Measurements from ENCODE around the gene TMEM170B.

TMEM170B gene

DNA sequence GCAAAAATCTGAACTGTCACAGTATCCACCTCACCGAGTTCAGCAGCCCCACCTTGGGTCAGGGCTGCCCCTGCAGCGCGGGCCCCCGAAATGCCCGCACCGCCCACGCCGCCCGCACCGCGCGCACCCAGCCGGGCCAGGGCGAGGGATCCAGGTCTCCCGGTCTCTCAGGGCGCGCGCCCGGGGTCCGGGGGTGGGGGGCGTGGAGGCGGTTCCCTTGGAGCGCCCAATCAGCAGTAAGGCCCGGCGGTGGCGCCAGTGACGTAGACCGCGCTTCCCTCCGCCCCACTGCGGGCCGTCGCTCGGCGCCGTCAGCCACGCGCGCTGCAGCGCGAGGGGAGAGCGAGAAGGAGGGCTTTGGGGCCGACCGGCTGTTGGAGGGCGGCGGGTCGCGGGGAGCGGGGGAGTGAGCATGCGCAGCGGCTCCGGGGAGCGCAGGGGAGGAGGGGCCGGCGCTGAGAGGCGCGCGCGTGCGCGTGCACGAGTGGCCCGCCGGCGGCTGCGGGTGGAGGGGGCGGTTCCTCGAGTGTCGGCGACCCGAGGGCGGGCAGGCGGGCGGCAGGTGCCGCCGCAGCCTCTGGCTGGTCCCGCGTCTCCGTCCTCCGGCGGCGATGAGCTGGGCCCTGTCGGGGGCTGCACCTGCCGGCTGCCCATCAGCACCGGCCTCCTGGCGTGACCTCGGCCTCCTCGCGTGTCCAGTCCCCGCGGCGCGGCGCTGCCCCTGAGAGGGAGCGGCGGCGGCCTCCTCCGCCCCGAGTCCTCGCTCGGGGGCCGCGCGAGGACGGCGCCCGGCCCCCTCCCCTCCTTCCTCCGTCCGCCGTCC, at the start of gene TMEM170B:
TSS of gene TMEM170B (plus strand) at position 521 of the 823 bp plus-strand sequence. CDS start 529 bp downstream, outside the sequence.
- DNase-seq (ENCODE audit: low read depth in 1 of 2, low spot score in 1 of 2) = peak; percentile 95

GRCh38 chr6:11490996-11491395, 46.6 kb upstream of the TMEM170B start:
- DNase-seq (ENCODE audit: low read depth in 1 of 2, low spot score in 1 of 2) = no peak

GRCh38 chr6:11491596-11492463, 45.7 kb upstream of the TMEM170B start:
- no peak for DNase-seq (ENCODE audit: low read depth in 1 of 2, low spot score in 1 of 2)

GRCh38 chr6:11492464-11493290, 44.9 kb upstream of the TMEM170B start:
- DNase-seq (ENCODE audit: low read depth in 1 of 2, low spot score in 1 of 2) = no peak

GRCh38 chr6:11493974-11494373, 43.6 kb upstream of the TMEM170B start:
- no peak for DNase-seq (ENCODE audit: low read depth in 1 of 2, low spot score in 1 of 2)

DNA sequence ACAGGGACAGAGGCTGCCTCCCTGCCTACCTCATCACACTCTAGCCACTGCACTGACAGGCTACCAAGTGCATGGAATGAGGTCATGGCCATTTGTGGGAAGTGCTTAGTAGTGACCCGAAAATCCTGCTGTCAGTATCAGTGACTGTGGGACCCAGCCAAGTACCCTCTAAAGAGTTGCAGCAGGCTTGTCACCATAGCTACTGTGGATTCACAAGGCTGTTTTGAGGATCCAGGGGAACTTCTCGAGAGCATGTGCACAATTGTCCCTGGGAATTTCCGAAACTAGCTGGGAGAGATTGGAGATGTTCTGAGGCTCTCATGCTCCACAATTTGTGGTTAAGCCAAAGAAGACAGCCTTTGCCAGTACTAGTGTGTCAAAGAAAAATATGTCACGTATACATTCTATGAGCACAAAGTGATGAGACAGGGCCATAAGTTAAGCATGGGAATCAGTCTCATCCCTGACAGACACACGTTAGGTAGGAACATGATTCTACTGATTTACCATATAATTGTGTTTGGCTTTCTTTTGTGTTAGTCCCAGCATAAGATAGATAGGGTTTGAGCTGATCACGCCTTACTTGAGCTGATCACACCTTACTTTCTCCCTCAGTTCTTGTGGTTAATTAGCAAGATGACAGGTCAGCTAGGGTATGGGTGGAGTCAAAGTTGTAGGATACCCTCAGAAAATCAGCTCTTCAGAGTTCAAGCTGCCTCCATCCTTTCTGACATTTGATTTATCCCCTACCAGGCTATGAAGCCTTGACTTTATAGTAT, 42.6 kb upstream of the TMEM170B start:
- DNase-seq (ENCODE audit: low read depth in 1 of 2, low spot score in 1 of 2) = no peak

DNA sequence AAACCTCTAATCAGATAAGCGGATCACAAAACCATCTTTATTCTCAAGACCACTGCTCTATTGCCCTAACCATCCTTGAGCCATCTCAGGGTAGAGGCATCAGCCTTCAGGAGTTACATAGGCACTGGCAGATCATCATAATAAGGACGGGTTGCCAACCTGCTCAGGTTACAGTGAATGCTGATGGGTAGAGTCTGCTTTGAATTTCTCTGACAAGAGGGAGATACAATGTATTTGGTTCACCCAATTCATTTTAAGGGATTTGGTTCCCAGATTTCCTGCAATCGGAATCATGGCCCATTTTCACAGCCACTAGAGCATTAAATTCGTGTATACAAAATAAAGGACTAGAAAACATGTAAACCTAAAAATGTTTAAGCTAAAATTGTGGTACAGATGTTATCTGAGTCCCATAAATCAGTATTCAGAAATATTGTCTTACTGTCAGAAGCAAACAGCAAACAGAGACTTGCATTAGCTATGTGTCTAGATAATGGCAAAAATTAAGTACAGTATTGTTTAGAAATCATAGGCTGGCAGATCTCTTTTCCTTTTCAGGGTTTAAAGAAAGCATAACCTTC, 41.9 kb upstream of the TMEM170B start:
- no peak for DNase-seq (ENCODE audit: low read depth in 1 of 2, low spot score in 1 of 2)

DNA sequence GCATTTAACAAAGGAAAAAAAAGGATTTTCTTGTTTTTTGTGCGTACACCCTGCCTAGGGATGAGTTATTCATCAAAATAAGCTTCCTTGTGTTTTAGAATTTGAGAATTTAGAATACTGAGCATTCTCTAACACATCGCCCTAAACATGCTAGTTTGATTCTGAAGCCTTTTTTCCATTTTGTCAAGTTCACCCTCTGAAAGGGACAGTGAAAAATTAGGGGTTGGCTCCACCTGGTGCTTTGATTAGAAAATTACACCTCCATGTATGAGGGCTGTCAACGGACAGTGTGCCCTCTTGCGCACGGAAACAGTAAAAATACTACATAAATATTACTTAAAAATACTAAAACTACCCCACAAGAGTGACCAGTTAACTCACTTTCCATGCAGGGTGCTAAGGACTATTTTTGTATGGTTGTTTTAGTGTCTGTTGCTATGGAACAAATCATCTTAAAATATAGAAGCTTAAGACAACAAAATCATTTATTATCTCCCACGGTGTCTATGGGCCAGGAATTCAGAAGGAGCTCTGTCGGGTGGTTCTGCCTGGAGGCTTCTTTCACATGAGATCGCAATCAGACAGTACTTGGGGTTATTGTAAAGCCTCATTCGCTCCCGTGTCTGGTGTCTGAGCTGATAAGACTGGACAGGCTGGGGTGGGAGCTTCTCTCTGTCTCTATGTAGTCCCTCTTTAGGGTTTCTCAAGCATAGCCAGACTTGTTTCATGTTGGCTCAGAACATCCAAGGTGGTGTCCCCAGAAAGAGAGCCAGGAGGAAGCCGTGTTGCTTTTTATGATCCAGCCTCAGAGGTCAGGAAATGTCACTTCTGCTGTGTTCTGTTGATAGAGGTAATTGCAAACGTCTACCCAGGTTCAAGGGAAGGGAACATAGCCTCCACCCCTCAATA, 41.1 kb upstream of the TMEM170B start:
- DNase-seq (ENCODE audit: low read depth in 1 of 2, low spot score in 1 of 2) = peak in 1 of 2 donors; percentile 43

- no peak for DNase-seq (ENCODE audit: low read depth in 1 of 2, low spot score in 1 of 2)
These were observed 40.4 kb upstream of the TMEM170B start for GRCh38 chr6:11497107-11497506.

- no peak for DNase-seq (ENCODE audit: low read depth in 1 of 2, low spot score in 1 of 2)
These were observed 39.7 kb upstream of the TMEM170B start for GRCh38 chr6:11497881-11498280.

DNA sequence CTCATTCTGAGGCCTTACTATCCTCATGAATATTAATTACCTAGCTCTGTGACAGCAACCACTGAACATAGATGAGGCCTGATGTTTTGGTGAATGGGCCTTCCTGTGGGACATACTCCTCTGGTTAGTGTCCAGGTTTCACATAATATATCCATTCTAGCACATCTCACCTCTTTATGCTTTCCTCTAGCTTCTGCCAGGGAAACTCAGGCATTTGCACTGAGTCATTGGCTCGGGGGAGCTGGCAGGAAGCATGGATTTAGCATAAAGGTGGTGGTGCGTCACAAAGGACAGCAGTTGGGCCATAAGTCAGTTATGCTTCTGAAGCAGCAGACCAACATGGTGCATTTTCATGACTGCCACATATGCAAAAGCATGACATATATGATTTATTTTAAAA, 37.5 kb upstream of the TMEM170B start:
- no peak for DNase-seq (ENCODE audit: low read depth in 1 of 2, low spot score in 1 of 2)

DNA sequence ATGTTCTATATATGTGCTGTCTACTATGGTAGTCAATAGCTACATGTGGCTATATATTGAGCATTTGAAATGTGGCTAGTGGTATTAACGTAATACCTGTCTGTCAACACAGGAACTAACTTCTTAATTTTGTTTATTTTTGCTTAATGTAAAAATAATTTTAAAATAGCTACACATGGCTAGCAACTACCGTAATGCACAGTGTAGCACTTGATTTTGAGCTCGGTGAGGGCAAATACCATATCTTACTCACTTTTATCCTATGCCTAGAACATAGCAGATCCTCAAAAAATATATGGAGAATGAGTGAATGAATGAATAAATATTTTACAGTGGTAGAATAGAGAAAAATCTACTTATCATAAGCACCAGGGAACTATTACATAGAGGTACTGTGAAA, 28.1 kb upstream of the TMEM170B start:
- DNase-seq (ENCODE audit: low read depth in 1 of 2, low spot score in 1 of 2) = no peak

- no peak for DNase-seq (ENCODE audit: low read depth in 1 of 2, low spot score in 1 of 2)
These were observed 22.9 kb upstream of the TMEM170B start for GRCh38 chr6:11514672-11515071.

GRCh38 chr6:11515763-11516162, 21.8 kb upstream of the TMEM170B start:
- no peak for DNase-seq (ENCODE audit: low read depth in 1 of 2, low spot score in 1 of 2)

- no peak for DNase-seq (ENCODE audit: low read depth in 1 of 2, low spot score in 1 of 2)
These were observed 14.5 kb upstream of the TMEM170B start for GRCh38 chr6:11522812-11523605.

DNA sequence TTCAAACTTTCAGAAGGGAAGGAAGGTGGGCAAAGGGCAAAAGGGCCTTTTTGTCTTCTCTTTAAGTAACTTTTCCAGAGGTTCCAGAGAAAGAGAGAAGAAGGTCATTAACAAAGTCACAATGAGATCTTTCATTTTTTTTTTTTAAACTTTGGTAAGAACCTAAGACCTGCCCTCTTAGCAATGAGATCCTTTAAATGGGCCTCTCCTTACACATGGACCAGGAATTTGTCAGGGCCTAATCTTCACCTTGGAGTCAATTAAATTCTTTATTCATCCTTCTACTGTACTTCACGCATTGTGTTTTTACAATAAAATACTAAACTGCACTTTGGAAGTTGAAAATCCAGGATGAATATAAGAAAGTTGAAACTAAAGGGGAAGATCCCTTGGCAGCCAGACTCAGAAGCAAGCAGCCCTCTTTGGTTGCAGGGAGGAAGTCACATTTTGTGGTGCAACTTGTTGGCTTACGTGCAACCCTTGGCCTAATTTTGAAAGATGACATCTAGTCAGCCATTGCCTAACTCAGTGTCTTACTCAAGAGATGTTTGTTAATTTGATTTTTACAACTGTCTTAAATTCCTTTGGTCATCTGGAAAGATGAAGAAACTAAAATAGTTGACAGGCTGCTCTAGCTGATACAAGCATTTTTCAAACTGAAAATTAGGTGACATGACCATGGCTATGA, 11.9 kb upstream of the TMEM170B start:
- no peak for DNase-seq (ENCODE audit: low read depth in 1 of 2, low spot score in 1 of 2)

DNA sequence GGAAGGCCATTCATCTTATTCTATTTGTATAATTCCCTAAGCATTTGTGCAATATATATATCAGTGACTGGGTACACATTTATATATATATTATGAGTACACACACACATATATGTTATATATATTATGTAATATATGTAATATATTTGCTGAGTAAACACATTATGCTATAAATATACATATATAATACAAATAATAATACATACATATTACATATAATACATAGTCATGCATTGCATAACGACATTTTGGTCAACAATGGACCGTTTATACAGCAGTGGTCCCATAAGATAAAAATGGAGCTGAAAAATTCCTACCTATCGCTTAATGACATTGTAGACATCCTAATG, 11.4 kb upstream of the TMEM170B start:
- no peak for DNase-seq (ENCODE audit: low read depth in 1 of 2, low spot score in 1 of 2)
